Measurements from ENCODE around the gene TCF3.
"Not testable (repeated sequence)": the region's sequence is repeated elsewhere in the genome, so short reads cannot be mapped to it uniquely, and the experiment has no call there.

TCF3 gene

DNA sequence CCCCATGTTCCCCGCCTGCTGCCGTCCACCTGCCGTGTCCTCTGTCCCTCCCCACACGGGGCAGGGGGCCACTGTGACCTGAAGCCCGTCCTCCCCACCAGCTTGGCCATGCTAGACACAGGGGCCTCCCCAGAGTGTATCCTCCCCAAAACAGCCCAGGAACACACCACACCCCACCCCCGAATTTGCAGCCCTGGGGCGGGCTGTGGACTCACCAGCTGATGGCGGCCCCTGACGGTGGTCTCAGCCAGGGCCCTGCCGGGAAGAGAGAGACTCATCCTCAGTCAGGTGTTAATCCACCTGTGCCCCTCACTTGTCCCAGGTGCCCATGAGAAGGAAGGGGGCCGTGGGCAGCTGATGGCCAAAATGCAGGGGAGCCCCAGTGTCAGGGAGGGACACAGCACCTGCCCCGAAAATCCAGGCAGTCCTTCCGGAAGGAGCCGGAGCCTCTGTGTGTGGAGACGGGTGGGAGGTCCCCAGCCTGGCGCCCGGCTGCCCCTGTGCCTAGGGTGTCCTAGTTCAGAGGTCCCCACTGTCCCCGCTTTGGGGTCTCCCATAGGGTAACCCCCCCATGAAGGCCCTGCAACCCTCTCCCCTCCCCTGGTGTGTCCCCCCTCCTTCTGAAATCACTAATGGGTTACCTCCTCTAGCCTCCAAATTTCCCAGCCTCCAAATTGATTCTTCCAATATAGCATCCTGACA, 39.3 kb upstream of the TCF3 start:
- H3K4me3 ChIP-seq (ENCODE audit: low read length), result no peak overlapping the region
- TF ChIP-seq CTCF (IDR thresholded peaks at IDR 0.05; ENCODE audit: insufficient read depth, low read depth, low read length, missing control alignments), result no peak
- no peak for DNase-seq (ENCODE audit: low read depth)

- peak; percentile 16 for DNase-seq (ENCODE audit: low read depth)
- TF ChIP-seq CTCF (IDR thresholded peaks at IDR 0.05; ENCODE audit: insufficient read depth, low read depth, low read length, missing control alignments), result no peak
- no peak overlapping the region for H3K4me3 ChIP-seq (ENCODE audit: low read length)
These were observed 38.4 kb upstream of the TCF3 start for GRCh38 chr19:1690699-1691307.

DNA sequence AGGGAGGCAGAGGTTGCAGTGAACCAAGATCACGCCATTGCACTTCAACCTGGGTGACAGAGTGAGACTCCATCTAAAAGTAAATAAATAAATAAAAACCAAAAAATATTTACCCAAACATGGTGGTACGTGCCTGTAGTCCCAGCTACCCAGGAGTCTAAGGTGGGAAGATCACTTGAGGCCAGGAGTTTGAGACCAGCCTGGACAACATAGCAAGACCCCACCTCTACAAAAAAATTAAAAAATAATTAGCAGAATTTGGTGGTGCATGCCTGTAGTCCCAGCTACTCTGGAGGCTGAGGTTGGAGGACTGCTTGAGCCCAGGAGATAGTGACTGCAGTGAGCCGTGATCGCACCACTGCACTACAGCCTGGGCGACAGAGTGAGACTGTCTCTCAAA, 33.4 kb upstream of the TCF3 start:
- not testable (repeated sequence) for DNase-seq (ENCODE audit: low read depth); H3K4me3 ChIP-seq (ENCODE audit: low read length)

- DNase-seq (ENCODE audit: low read depth), result no peak
- no peak for TF ChIP-seq CTCF (IDR thresholded peaks at IDR 0.05; ENCODE audit: insufficient read depth, low read depth, low read length, missing control alignments)
- no peak overlapping the region for H3K4me3 ChIP-seq (ENCODE audit: low read length)
These were observed 32.6 kb upstream of the TCF3 start for GRCh38 chr19:1685046-1685445.

GRCh38 chr19:1684573-1684912, 32.1 kb upstream of the TCF3 start:
- DNase-seq (ENCODE audit: low read depth), result no peak
- H3K4me3 ChIP-seq (ENCODE audit: low read length), result no peak overlapping the region
- TF ChIP-seq CTCF (IDR thresholded peaks at IDR 0.05; ENCODE audit: insufficient read depth, low read depth, low read length, missing control alignments), result no peak

DNA sequence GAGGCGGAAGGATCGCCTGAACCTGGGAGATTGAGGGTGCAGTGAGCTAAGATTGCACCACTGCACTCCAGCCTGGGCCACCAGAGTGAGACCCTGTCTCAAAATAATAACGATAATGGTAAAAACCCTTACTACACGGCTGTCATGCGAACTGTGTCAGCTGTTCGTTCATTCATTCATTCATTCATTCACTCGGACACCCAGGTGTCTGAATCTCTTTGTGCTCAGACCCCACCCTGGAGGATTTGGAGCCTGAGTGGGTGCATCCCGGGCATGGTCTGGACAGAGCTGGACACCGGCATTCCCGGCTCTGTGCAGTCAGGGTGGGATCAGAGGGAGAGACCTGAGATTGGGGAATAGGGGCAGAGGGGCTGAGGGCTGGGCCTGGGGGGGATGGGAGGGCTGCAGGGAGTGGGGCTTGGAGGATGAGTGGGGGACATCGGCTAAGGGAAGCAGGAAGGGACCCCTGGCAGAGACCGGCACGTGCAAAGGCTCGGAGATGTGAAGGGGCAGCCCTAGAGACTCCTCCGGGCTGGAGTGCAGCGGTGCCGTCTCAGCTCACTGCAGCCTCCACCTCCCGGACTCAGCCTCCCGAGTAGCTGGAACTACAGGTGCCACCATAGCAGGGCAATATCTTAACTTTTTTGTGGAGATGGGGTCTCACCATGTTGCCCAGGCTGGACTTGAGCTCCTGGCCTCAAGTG, 31.6 kb upstream of the TCF3 start:
- TF ChIP-seq CTCF (IDR thresholded peaks at IDR 0.05; ENCODE audit: insufficient read depth, low read depth, low read length, missing control alignments), result no peak
- no peak overlapping the region for H3K4me3 ChIP-seq (ENCODE audit: low read length)

GRCh38 chr19:1680976-1681375, 28.6 kb upstream of the TCF3 start:
- TF ChIP-seq CTCF (IDR thresholded peaks at IDR 0.05; ENCODE audit: insufficient read depth, low read depth, low read length, missing control alignments), result no peak
- no peak for DNase-seq (ENCODE audit: low read depth)
- no peak overlapping the region for H3K4me3 ChIP-seq (ENCODE audit: low read length)

More for the DNA sequence above, 31.6 kb upstream of the TCF3 start:
- DNase-seq (ENCODE audit: low read depth), result no peak
